Chondrocyte (in vitro differentiated cells): ENCODE measurements around the gene KCNK7. TPM values are rescaled to one million over a fixed set of nuclear protein-coding genes. Genes with fewer than 3 reads are reported as not detected.

Experiments
- DNase-seq: peaks from one replicate; pipeline ENCODE4 v3.0.0; 2021; ENCODE audit warnings: mixed read lengths, low spot score
- H3K27ac Mint-ChIP-seq: one replicate; pipeline ENCODE4 v1.8.0; 2021; ENCODE audit warnings: mild to moderate bottlenecking, moderate library complexity, mixed read lengths; ENCODE audit not compliant: unreplicated experiment
- H3K27me3 Mint-ChIP-seq: 2 replicates; pipeline ENCODE4 v1.8.0; 2021; ENCODE audit warnings: low read depth, mixed read lengths
- H3K36me3 Mint-ChIP-seq: 2 replicates; pipeline ENCODE4 v1.8.0; 2021; ENCODE audit warnings: low read depth, mixed read lengths
- H3K4me1 Mint-ChIP-seq: 2 replicates; pipeline ENCODE4 v1.8.0; 2021; ENCODE audit warnings: low read depth, mild to moderate bottlenecking, mixed read lengths
- H3K4me3 Mint-ChIP-seq: one replicate; pipeline ENCODE4 v1.8.0; 2021; ENCODE audit warnings: mild to moderate bottlenecking, moderate library complexity, mixed read lengths; ENCODE audit not compliant: unreplicated experiment
- H3K9me3 Mint-ChIP-seq: 2 replicates; pipeline ENCODE4 v1.8.0; 2021; ENCODE audit warnings: low read depth, mixed read lengths
- total RNA-seq: library from RNA; stranded (reverse); gene quantifications from 3 replicates; pipeline ENCODE4 v1.2.1, GENCODE V29; 2021
- TF ChIP-seq, protein P1 (sequence below): fragments of 200-600 bp; sonication (generic); IDR thresholded peaks from 2 replicates; pipeline ENCODE4 v1.5.0; 2021; ENCODE audit warnings: antibody characterized with exemption, mild to moderate bottlenecking, moderate library complexity

Gene KCNK7
- total RNA-seq, 1 donor from 2014 or later = 0.22 TPM

DNA sequence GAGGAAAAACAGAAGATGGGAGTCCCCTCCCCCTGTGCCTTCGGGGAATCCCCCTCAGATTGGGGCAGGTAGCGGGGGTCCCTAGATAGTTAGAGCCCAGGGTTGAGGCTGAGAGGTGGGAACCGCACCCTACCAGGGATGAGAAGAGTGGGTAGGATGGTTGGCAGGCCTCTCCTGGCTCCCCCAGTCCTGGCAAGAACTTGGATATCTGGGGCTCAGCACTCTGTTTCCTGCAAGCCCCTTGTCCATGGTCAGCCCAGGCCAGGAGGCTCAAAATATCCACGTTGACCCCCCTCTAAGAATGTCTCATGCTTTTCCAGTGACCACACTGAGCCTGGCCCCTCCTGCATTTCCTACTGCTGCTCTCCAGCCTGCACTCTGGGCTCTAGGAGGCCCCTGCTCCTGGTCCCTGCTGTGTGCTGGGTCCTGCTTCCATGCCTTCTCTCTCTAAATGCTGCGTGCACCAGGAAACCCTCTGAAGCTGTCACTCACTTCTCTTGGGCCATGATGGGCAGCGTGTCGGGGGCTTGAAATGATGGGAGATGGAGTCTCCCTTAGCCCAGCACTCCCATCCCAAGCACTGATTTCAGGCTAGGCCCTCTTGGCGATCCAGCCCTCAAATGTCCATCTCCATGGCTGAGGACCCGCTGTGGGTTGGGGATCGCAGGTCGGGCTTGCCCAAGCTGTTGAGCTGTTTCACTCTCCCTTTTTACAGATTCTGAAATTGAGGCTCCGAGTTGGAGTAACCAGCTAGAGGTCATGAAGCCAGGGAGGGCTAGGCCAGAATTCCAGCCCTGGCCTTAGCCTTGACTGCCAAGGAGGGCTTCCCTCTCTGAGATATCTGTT lies 16.4 kb upstream of the KCNK7 start:
- TF ChIP-seq, protein P1, sequence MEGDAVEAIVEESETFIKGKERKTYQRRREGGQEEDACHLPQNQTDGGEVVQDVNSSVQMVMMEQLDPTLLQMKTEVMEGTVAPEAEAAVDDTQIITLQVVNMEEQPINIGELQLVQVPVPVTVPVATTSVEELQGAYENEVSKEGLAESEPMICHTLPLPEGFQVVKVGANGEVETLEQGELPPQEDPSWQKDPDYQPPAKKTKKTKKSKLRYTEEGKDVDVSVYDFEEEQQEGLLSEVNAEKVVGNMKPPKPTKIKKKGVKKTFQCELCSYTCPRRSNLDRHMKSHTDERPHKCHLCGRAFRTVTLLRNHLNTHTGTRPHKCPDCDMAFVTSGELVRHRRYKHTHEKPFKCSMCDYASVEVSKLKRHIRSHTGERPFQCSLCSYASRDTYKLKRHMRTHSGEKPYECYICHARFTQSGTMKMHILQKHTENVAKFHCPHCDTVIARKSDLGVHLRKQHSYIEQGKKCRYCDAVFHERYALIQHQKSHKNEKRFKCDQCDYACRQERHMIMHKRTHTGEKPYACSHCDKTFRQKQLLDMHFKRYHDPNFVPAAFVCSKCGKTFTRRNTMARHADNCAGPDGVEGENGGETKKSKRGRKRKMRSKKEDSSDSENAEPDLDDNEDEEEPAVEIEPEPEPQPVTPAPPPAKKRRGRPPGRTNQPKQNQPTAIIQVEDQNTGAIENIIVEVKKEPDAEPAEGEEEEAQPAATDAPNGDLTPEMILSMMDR = no peak
- Mint-ChIP-seq H3K36me3 (peaks cover 9% of the 10 kb centered on the region), H3K27ac (peak overlapping the region; percentile 83), H3K4me3 (peak overlapping the region; percentile 88), H3K27me3 (no peaks in the 10 kb centered on the region), H3K9me3 (no peaks in the 10 kb centered on the region), H3K4me1 (peaks cover 50% of the 10 kb centered on the region)
- DNase-seq = no peak

GRCh38 chr11:65611028-65611757 lies 15.6 kb upstream of the KCNK7 start:
- Mint-ChIP-seq H3K9me3 (no peaks in the 10 kb centered on the region), H3K36me3 (peaks cover 9% of the 10 kb centered on the region), H3K4me3 (peak overlapping the region; percentile 88), H3K27me3 (no peaks in the 10 kb centered on the region), H3K27ac (no peak overlapping the region), H3K4me1 (peaks cover 42% of the 10 kb centered on the region)
- TF ChIP-seq, protein P1 = no peak
- no peak for DNase-seq

- no peak for DNase-seq
- Mint-ChIP-seq H3K27me3 (no peaks in the 10 kb centered on the region), H3K4me1 (peaks cover 42% of the 10 kb centered on the region), H3K4me3 (no peak overlapping the region), H3K9me3 (no peaks in the 10 kb centered on the region), H3K36me3 (peaks cover 11% of the 10 kb centered on the region), H3K27ac (peak overlapping the region; percentile 15)
- TF ChIP-seq, protein P1 = no peak
These were observed 14.8 kb upstream of the KCNK7 start for GRCh38 chr11:65610404-65610803.

GRCh38 chr11:65609665-65610064 lies 14.1 kb upstream of the KCNK7 start:
- H3K4me1 Mint-ChIP-seq = peaks cover 42% of the 10 kb centered on the region
- H3K9me3 Mint-ChIP-seq = no peaks in the 10 kb centered on the region
- peaks cover 11% of the 10 kb centered on the region for H3K36me3 Mint-ChIP-seq
- H3K27ac Mint-ChIP-seq = no peak overlapping the region
- TF ChIP-seq, protein P1 = no peak
- DNase-seq = no peak
- H3K27me3 Mint-ChIP-seq = no peaks in the 10 kb centered on the region
- H3K4me3 Mint-ChIP-seq = no peak overlapping the region

DNA sequence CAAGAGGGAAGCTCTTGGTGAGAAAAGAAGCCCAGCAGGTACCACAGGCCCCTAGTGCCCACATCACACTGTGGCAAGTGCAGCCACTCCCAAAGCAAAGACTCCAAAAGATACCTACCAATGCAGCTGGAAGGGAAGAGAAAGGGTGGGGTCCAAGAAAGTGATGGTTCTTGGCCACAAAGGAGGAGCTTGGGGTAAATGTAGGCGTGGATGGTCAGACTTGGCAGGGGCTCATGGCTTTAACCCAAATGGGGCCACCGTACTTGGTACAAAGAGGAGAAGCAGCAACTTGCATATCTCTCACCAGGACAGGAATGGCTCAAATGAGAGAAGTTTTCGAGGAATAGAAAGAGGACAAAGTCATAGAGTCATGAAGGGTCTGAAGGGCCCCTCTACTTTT lies 13.6 kb upstream of the KCNK7 start:
- H3K36me3 Mint-ChIP-seq = peaks cover 14% of the 10 kb centered on the region
- no peak for DNase-seq
- peak overlapping the region; percentile 41 for H3K27ac Mint-ChIP-seq

More for the DNA sequence above, 13.6 kb upstream of the KCNK7 start:
- Mint-ChIP-seq H3K9me3 (no peaks in the 10 kb centered on the region), H3K4me1 (peaks cover 42% of the 10 kb centered on the region), H3K27me3 (no peaks in the 10 kb centered on the region), H3K4me3 (no peak overlapping the region)
- TF ChIP-seq, protein P1 = no peak
